SU-DHL-6 (cell line): Measurements from ENCODE around the gene TSPYL1.

Source experiments
- EZH2phosphoT487 ChIP-seq: fragments of 200-600 bp; sonication (generic), shearing (Covaris generic); conservative IDR thresholded peaks from 2 replicates; pipeline ENCODE4 v1.6.1; 2018; ENCODE audit warnings: mild to moderate bottlenecking, antibody characterized with exemption, low read length, moderate library complexity, mixed read lengths
- TF ChIP-seq, protein P1 (sequence below): fragments of 200-600 bp; sonication (generic); IDR thresholded peaks from one replicate; pipeline ENCODE4 v1.5.1; 2017; ENCODE audit warnings: antibody characterized with exemption, mild to moderate bottlenecking, low read length, moderate library complexity; ENCODE audit not compliant: insufficient read depth, poor library complexity, severe bottlenecking

DNA sequence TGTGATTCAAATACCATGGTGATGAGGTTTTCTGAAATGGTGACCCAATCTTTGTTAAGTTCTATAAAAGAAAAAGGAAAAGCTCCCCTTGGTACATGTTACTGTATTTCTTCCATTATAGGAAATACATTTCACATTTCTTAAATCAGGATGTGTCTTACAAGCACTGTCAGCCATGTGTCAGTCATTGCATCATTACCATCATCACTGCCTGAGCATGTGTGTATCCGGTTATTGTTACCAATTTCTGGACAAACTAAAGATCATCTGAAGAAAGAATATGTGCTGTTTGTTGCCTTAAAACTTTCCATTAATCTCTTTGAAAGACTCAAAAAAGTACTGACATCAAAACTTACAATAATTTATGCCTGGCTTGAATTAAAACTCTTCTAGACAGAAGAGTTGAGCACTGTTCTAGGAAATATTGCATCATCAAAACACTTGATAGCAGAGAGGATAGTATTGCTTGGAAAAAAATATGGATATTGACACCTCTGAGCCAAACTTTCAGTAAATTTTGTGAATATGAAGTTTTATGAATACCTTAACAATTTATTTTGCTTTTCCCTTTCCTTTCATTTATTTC is 7.1 kb upstream of the TSPYL1 start:
- TF ChIP-seq, protein P1, sequence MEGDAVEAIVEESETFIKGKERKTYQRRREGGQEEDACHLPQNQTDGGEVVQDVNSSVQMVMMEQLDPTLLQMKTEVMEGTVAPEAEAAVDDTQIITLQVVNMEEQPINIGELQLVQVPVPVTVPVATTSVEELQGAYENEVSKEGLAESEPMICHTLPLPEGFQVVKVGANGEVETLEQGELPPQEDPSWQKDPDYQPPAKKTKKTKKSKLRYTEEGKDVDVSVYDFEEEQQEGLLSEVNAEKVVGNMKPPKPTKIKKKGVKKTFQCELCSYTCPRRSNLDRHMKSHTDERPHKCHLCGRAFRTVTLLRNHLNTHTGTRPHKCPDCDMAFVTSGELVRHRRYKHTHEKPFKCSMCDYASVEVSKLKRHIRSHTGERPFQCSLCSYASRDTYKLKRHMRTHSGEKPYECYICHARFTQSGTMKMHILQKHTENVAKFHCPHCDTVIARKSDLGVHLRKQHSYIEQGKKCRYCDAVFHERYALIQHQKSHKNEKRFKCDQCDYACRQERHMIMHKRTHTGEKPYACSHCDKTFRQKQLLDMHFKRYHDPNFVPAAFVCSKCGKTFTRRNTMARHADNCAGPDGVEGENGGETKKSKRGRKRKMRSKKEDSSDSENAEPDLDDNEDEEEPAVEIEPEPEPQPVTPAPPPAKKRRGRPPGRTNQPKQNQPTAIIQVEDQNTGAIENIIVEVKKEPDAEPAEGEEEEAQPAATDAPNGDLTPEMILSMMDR: no peak
- no peak for TF ChIP-seq EZH2phosphoT487
